ENCODE results near the gene TSPAN2.

- TF ChIP-seq EZH2 (optimal IDR thresholded peaks at IDR 0.05; ENCODE audit: low read depth, low read length) (no peak), CTCF (IDR thresholded peaks at IDR 0.05; ENCODE audit: low read length) (no peak), EZH2phosphoT487 (IDR thresholded peaks at IDR 0.05; ENCODE audit: low read length) (no peak)
These were observed 44.1 kb upstream of the TSPAN2 start for GRCh38 chr1:115133440-115133839.
